ENCODE results near the gene SSPN.

Gene SSPN

DNA sequence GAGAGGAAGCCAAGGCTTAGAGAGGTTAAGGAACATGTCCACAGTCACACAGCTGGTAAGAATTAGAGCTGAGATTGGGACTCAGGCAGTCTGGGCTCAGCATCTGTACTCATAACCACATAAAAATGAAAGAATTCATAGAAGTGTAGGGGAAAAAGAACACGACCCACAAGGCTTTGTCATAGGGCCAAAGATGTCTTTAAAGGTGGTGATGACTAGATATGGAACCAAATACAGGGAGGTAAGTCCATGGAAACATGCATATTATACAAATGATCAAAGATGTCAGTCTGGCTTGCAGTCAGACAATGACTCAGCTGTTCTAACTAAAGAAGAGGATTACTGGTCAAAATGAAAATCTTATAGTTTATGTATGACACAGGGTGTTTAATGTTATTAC lies 7.2 kb upstream of the SSPN start:
- no peak for DNase-seq

DNA sequence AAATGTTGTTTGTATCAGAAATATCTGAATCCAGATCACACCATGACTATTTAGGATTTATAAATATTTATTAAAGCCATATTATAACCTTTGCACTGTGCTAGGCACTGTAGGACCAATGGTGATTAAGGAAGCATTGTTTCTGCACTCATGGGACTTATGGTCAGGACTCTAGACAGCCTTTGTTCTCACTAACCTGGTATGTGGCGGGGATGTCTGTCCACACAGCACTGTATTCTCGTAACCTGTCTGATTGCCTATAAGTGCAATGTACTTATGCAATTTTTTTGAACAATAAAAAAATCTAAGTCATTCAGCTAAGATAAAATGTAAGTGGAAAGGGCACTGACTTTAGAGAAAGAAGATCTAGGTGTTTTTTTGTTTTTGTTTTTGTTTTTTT lies 6.7 kb upstream of the SSPN start:
- DNase-seq, result no peak

DNA sequence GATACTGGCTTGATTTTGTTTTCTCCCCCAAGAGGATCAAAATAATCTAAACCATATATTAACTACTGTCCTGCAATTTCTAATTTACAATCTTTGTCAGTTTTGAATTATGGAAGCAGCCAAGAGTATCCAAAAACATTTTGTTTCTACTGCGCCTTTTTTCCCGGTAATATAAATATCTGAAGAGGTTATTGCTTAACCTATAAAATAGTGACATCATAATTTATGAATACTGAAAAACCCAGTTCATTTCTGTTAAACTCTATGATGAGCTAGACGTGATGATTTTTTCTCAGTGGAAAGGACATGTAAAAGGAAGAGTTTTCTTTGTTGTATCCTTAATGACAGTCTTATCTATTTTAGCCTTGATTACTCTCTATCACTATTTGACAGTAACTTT lies 3.2 kb upstream of the SSPN start:
- no peak for DNase-seq

DNA sequence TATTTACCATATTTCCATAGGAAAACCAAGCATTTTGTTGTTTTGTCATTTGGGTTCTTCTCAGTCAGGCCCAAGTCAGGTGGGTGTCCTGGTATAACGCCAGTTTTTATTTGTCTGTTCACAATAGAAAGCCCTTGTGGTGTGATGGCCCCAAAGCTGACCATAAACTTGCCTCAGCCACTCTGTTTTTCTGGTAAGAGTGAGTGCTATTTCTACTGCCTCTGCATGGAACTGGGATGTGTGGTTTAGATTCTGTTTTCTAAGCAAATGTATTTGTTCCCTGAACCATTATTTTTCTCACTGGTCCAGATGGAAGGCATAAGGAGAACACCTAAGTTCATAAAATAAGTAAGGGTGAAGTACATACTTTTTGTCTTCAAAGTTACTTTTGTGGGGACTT lies 1.8 kb upstream of the SSPN start:
- no peak for DNase-seq

DNA sequence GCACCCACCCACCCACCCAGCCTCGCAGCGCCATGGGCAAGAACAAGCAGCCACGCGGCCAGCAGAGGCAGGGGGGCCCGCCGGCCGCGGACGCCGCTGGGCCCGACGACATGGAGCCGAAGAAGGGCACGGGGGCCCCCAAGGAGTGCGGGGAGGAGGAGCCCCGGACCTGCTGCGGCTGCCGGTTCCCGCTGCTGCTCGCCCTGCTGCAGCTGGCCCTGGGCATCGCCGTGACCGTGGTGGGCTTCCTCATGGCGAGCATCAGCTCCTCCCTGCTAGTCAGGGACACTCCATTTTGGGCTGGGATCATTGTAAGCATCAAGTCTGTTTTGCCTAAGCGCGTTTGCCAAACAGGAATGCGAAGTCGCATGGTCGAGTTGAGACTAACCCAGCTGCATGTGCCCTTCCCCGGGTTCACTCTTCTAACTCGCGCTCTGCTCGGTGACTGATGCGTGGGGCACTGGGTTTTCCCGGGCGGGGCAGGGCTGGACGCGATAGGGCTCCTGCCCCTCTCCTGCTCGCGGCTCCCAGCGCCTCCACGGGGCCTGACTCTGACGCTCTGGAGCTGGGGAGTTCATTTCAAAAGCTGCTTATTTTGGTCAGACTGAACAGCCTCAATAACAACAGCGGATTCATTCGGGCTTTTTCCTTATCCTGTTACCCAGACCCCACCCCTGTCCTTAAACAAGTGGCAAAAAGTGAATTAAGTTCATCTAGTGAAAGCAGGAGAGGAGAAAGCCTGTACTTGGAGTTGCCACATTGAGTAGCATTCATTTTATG lies 458 bp downstream of the SSPN start:
- DNase-seq, result no peak

DNA sequence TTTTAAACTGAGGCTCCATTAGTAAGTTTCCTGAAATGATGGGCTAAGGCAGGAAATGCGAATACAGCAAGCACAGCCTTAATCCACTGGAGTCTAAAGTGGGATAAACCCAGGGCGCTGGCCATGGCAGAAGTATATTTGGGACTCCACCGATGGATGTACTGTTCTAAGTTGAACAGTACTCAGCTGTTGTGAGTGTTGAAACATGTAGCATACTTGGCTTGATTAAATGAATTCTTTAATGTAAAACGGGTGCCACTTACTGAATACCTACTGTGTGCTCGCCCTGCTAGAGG lies 996 bp downstream of the SSPN start:
- no peak for DNase-seq

DNA sequence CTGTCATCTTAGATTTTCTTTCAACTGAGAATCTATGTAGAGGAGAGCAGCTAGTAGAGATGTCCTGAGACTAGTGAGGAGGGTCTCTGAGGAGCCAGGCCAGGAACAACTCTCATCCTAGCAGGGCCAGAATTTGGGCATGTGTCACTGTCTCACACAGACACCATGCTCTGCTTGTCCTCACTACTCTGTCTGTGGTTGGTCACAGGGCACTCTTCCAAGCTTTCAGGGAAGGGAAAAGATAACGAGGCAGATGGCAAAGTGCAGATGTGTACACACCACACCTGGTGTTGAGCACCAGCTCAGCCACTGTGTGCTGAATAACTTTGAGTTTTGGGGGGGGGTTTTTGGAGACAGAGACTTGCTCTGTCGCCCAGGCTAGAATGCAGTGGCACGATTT lies 2.5 kb downstream of the SSPN start:
- DNase-seq, result no peak

DNA sequence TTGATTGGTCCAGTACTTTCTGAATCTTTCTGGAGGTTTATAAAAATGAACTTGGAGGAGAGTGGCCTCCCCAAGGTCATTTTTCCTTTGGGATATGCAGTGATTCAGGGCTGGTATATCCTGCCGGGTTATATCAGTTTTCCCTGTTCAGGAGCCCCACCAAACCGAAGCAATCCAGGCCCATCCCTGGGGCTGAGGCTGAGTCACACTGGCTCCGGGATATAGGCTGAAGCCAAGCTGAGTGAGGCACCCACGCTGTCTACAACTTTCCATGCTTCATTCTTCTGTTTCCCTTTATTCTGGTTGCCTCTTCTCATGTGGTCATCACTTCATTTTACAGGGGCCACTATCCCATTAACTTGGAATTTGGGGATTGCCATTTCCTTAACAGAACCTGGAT lies 3.4 kb downstream of the SSPN start:
- DNase-seq, result no peak

DNA sequence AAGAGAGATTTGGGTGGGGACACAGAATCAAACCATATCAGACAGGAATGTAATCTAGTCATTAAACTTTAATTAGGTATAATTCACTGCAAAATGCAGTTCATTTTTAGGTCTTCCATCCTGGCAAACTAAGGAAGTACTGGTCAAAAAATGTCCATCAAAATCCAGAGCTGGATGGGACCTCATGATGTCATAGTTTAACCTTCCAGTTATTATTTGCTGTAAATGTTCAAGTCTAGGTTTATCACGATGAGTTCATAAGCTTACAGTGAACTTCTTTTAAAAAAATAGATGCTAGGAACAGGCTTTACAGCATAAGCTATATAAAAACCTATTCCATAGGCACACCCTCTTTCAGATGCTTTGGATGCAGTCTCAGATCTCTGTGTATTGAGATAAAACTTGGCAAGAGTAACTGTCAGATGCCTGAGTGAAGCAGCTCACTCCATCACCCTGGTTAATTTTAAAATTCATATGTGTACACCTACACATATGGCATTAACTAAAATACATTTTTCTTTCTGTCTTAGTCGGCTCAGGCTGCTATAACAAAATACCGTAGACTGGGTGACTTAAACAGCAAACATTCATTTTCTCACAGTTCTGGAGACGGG lies 7.9 kb downstream of the SSPN start:
- DNase-seq, result no peak

DNA sequence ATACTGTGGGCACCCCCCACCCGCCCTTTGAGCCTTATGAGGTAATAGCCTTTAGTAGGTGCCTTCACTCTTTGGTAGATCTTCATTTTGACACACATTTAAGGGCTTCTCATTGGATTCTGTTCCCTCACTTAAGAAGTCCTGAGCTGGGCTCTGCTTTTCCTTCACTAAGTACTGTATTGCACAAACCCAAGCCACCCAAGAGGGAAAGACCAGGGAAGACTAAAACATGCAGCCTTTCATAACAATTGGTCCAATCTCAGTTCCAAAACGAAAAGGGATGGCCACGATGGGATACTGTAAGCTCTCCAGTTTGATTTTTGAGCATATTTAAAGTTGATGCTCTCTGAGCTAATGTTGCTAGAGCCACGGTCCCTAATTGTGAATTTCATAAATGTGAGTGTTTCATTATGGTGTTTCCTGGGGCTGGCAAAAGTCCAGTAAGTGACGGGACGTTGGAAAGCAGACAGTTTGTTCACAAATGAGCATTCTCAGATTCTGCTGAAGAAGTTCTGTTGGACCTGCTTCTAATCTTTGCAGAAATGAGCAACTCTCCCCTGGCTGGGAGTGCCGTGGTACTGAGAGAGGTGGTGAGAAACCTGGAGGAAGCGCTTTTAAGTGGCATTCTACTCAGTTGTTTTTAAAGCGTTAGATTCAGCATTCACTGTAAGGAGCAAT lies 9.4 kb downstream of the SSPN start:
- DNase-seq, result no peak

DNA sequence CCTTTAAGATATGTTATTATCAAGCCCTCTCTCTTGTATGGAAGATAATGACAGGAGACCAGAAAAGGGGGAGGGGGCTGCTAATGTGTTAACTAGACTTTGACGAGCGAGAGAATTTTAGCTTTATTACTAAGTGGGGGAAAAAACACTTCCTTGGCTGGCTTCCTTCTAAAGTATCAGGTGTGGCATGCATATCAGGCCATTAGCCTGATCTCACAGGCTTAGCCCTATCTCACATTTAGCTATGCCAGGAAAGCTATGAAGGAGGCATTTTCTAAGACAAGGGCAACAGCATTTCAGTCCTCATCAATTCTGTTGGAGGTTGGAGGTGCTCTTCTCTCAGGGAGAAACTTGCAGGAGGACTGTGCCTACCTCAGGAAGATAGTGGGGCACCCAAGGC lies 9.9 kb downstream of the SSPN start:
- no peak for DNase-seq

DNA sequence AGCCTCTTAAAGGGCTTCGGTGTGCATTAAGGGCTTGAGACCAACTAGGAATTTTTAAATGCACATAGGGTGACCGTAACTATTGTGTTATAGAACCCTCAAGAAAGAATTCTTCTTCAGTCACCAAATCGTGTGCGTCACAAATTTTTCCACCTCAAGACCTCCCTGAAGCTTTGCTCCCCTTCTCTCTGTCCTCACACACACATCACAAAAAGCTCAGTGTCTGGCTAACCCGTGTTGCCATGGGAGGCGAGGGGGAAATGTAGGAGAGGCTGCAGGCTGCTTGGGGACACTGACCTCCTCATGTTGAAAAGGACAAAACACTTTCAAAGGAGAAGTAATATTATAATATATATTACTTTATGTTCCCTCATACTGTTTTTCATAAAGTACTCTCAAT lies 10.6 kb downstream of the SSPN start:
- DNase-seq, result no peak

DNA sequence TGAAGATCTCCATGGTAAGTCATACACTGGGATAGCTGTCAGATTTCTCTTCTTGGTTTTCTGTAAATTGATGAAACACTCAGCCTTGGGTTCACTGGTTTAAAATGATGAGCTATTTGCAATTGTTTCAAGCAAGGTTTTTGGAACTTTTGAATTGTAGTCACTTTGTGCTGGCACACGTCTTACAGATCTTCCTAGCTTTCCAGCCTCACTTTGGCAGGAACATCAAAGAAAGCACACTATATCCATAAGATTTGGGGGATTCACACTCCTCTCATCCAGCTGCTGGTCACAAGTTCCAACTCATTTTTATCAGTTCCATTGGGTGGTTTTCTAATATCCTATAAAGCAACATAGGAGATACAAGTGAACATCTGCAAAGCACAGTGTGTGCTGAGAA lies 16.0 kb downstream of the SSPN start:
- no peak for DNase-seq

DNA sequence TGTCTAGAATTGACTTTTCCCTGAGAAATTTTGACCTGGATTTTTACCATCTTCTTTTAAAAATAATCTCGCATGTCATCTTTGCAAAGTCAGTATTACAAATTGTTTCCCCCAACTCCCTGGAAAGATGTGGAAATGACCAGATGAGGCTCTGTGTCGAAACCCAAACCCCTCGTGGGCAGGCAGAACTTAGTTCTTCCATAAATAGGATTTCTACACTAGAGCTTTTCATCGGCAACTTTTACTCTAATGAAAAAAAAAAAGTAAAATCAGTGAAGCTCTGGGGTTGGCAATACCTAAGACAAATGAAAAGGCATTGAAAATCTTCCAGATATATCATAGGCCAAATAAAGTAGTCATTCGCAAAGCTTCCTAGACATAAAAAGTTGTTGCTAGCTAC lies 17.0 kb downstream of the SSPN start:
- no peak for DNase-seq

DNA sequence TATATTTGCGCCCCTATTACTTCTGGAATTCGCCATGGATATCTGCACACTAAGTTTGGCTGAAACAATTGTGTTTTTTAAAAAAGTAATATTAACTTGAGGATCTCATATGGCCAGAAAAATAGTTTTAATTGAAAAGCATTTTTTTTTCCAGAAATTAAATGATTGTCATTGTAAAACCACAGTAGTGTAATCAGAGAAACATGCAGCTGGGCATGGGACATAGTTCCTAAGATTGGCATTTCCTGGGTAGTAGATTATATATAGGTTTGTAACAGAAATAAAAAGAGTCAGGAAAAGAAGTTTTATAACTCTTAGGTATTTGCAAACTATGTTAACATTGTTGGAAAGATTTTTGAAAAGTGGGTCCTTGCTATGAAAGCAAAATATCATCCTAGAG lies 17.6 kb downstream of the SSPN start:
- DNase-seq, result no peak

DNA sequence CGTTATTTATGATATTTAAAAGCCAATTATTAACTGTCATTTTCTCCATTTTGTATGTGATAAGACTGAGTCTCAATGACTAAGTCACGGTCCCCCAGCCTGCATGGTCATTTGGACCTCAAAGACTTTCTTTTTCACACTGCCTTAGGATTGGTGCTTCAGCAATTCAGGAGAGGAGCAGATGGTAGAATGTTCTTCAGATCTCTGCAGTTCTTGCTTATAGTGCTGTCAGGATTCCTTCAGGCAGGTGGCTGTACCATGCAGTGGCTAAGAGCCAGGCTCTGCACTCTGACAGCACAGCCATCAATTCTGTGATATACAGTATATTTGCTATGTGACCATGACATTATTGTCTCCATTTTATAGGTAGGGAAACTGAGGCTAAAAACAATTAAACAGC lies 18.7 kb downstream of the SSPN start:
- no peak for DNase-seq

DNA sequence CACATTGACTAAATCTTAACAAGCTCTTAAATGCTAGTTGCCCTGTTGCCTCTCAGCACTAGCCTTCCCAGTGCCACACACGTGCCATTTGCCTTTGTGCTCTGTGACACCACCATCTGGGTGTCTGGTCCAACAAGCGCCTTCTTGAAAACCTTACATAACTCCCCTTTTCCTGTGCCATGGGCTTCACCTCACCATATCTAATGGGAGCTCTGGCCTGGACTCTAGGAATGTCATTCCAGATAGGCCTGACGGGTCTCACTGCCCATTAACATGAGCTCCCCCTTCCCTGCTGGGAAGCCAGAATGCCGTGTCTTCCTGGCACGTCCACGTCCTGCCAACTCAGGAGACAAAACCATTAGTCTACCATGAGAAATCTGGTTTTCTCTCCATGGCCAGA lies 24.4 kb downstream of the SSPN start:
- DNase-seq, result no peak

DNA sequence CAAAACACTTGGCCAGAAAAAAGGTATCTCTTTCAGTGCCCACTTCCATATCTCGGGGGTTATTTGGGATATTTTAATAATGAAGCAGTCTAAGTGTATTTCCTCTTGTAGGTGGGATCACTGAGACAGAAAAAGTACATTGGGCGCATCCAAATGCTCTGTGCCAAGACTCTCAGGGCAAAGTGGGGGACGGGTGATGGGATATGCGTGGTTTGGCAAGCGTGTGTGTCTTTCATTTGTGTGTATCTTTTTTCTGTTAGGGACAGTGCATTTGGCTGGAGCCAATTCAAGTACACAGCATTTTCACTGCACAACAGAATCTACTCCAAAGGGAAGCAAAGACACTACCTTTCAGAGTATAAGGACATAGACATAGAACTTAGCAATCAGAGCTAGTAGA lies 29.3 kb downstream of the SSPN start:
- DNase-seq, result no peak

DNA sequence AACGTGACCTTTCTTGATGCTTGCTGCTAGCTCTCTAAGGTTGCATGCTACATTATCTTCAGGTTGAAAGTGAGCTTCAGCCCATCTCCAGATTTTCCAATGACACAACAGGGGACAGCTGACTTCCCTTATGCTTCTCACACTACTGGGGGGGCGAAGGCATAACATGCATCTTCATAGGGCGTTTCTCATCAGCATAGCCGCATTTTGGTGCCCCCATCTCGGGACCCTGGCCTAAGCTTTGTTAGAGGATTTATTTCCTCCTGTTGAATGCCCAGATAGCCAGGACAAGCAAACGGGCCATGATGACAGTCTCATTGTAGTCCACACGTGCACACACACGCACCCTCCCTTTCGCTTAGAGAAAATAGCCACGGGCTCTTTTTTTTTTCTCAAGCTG lies 30.7 kb downstream of the SSPN start:
- no peak for DNase-seq

DNA sequence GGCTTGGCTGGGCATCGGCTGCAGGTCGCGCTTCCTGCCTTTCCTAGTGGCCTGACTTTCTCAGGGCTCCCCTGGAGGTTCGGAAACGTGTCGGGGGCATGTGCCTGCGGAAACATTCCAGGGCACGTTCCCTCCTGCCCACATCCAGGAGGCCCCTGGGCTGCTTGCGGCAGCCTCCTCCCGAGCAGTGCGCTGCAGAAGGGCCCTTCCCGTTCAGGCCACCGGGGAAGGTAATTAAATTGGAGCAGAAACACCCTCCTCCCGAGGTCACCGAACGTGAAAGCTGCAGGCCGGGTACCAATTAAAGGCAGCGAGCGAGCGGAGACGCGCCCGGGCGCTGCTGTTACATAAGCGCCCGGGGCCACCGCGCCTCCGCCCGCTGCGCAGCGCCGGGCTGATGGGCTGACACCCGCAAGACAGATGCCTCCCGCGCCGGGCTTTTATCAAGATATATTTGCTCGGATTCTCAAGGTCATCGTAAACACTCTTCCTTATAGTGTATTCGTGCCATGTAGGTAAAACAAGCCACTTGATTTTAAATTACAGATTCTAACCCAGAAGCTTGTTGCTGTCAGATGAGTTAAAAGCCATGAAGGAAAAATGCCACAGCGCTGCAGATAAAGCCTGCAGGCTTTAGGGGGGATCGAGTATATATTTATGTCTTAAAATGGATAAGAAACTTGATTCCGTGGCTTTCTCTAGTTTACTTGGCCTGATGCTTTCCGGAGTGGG lies 31.4 kb downstream of the SSPN start:
- DNase-seq, result no peak

DNA sequence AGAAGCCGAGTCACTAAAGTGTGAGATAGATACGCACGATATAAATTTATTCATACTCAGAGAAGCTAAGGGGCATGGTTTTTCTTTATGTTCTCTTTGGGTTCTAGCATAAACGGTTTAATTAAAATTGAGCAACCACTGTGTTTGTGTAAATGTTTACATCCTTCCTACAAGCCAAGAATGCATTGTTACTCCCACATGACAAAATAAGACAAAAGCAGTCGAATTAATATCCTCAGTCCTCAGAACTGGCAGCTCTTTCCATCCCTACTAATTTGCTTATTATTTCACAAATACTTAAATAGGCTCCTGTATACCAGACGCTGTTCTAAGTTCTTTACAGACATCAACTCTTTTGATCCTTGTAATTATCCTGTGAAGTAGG lies 32.0 kb downstream of the SSPN start:
- no peak for DNase-seq

DNA sequence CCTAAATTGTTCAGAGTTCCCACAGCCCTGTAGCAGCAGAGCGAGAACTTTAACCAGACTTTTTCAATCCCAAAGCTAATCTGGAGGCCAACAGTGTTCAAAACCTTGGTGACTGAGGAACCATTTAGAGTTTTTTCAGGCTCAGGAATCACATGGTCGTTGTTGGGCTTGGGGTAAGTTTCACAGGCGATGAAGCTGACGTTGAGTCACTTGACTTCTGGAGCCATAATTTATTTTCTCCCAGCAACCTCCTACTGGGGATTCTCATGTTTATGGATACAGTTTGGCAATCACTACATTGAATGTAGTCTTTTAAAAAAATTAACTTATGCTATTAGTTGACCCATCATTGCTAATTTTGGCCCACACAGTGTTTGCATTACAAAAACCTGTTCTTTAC lies 34.5 kb downstream of the SSPN start:
- DNase-seq, result no peak

DNA sequence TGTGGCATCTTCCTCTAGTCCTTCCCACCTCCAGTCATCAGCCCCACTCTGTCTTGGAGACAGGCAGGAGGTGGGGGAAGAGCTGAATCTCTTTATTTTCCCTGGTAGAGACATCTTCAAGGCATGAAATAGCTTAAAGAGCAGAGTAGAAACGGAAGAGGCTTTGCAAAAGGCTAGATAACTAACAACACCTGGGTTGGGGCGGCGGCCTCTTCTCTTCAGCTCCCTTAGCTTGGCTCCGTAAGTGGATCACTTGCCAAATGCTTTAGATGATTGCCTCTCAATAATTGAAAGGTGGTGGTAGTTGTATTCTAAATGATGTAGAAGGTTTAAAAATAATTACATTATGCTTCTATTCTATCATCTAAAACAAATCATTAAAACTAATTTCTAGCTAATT lies 36.1 kb downstream of the SSPN start:
- no peak for DNase-seq

DNA sequence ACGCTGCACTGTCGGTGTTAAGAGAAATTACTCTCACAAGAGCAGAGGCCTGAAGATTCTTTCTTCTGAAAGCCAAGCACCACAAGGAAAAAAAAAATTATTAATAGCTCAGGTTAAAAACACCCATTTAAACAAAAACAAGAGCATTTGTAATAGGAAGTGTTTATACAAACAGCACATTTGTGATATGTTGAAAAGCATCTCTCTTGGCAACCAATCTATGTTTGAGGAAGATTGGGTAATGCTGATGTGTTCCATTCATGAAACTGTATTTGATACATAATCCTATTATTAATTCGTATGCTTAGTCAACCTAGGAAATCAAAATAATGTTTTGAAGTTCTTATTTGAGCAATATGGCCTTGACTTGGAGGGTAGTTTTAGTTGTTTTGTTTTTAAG lies 36.5 kb downstream of the SSPN start:
- no peak for DNase-seq
